ENCODE results near the gene PPP2R5B.
A peak's percentile ranks its signal among the peaks of the same experiment; 100 is the strongest.

The PPP2R5B gene

DNA sequence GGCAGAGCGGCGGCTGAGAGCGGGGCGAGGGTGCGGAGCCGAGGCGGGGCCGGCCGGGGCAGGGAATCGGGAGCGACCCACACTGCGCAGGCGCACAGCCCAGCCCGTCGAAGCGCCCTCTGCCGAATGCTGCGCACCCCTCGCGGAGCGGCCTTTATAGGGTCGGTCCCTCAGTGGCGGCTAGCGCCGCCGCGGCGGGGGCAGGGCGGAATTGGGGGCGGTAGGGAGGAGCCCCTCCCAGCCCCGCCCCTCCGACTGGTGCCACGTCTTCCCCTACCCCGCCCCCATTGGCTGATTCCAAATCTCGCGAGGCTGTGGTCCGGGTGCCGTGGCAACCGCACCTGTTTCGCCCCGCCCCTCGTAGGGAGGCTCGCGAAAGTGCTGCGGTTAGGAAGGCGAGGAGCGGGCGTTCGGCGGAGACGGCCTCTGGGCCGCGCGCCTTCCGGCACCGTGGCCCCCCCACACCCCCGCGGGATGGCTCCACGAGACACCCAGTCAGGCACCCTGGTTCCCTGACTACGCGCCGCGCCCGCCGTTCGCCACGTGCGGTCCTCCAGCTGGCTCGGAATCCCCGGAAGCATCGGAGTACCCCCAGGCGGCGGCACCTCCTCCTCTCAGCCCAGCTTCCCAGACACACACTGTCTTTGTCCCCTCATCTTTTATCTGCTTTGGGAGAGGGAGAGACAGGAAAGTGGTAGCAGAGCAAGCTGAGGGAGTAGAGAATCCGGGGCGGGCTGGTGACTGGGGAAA lies 45.8 kb upstream of the PPP2R5B start, which contains the start of gene EHD1:
EHD1 (minus strand) TSS at position 128 of the 750 bp plus-strand sequence. CDS start 157 bp downstream, outside the sequence.
- TF ChIP-seq, protein P1, sequence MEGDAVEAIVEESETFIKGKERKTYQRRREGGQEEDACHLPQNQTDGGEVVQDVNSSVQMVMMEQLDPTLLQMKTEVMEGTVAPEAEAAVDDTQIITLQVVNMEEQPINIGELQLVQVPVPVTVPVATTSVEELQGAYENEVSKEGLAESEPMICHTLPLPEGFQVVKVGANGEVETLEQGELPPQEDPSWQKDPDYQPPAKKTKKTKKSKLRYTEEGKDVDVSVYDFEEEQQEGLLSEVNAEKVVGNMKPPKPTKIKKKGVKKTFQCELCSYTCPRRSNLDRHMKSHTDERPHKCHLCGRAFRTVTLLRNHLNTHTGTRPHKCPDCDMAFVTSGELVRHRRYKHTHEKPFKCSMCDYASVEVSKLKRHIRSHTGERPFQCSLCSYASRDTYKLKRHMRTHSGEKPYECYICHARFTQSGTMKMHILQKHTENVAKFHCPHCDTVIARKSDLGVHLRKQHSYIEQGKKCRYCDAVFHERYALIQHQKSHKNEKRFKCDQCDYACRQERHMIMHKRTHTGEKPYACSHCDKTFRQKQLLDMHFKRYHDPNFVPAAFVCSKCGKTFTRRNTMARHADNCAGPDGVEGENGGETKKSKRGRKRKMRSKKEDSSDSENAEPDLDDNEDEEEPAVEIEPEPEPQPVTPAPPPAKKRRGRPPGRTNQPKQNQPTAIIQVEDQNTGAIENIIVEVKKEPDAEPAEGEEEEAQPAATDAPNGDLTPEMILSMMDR (conservative IDR thresholded peaks at IDR 0.05; ENCODE audit: low read depth, low read length), result peak; percentile 60
- DNase-seq (ENCODE audit: low read depth), result peak; percentile 98
- peak within 1 kb of the TSS; percentile 95 for H3K4me3 ChIP-seq (ENCODE audit: low read depth, low read length)

DNA sequence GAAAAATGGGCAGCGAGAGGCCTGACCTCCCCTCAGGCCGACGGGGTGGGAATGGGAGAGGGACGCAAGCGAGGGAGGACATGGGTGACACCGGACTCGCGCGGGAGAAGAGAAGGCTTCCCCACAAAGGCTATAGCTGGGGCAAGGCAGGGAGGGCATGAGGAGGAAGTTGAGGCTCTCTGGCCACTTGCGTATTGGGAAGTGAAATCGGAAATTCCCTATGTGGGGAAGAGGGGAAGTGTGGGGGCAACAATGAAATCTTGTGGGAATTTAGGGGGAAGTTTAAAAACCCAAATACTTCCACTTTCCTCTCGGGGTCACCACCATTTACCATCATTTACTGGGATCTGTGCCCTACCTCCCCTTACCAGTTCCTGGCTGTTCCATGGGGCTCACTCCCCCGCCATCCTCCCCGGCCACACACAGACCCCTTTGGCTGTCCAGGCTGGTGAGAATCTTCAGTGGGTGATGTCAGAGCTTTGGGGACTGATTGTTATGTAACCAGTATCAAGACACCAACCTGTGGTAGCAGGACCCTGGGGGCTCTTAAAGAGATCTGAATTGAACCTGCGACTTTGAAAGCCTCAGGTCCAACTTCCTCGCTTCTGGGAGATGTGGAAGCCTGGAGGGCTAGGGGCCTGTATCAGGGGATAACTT lies 45.1 kb upstream of the PPP2R5B start:
- TF ChIP-seq, protein P1 (conservative IDR thresholded peaks at IDR 0.05; ENCODE audit: low read depth, low read length), result no peak
- H3K4me3 ChIP-seq (ENCODE audit: low read depth, low read length), result peak overlapping the region; percentile 80
- no peak for DNase-seq (ENCODE audit: low read depth)

DNA sequence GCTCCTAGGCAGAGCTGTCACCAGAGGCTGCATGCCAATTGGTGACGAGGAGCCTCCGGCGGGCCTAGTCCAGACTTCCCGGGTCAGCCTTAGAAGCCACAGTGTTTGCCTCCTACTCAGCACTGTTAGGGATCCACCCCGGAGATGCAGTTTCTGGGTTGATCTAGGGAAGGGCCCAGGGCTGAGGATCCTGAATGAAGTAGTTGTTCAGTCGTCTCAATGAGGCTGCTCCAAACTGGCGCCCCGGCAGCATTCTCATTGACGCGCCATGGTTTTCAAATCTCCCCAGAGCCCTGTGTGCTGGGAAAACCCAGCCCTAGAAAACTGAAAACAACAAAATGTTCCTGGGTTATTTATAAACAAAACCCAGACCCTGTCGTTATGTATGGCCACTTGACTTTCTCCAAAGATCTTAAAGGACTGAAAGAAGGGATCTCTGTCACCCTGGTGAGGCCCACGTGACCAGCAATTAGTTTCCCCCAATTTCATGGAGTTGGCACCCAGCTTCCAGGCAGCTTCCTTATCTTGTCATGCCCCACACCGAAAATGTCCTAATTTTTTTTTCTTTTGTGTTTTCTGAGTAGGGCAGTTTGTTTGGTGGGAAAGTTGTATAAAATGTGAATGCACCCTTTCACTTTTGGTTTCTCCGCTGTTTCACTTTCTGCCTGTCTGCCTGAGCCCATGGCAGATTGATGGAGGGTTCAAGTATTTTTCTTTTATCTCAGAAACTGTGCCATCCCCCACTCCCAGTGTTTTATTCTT lies 44.1 kb upstream of the PPP2R5B start:
- no peak for DNase-seq (ENCODE audit: low read depth)
- TF ChIP-seq, protein P1 (conservative IDR thresholded peaks at IDR 0.05; ENCODE audit: low read depth, low read length), result no peak
- no peak overlapping the region for H3K4me3 ChIP-seq (ENCODE audit: low read depth, low read length)

DNA sequence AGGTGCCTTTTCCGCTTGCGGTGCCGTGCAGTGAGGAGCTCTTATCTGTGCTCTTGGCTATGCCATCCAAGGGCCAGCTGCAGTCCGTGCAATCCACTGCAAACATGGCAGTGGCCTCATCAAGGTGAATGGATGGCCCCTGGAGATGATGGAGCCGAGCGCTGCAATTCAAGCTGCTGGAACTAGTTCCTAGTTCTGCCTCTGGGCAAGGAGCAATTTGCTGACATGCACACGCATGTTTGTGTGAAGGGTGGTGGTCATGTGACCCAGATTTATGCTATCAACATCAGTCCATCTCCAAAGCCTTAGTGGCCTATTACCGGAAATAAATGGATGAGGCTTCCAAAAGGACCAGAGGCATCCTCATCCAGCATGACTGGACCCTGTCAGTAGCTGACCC lies 43.0 kb upstream of the PPP2R5B start:
- DNase-seq (ENCODE audit: low read depth), result no peak
- H3K4me3 ChIP-seq (ENCODE audit: low read depth, low read length), result no peak overlapping the region
- TF ChIP-seq, protein P1 (conservative IDR thresholded peaks at IDR 0.05; ENCODE audit: low read depth, low read length), result no peak

DNA sequence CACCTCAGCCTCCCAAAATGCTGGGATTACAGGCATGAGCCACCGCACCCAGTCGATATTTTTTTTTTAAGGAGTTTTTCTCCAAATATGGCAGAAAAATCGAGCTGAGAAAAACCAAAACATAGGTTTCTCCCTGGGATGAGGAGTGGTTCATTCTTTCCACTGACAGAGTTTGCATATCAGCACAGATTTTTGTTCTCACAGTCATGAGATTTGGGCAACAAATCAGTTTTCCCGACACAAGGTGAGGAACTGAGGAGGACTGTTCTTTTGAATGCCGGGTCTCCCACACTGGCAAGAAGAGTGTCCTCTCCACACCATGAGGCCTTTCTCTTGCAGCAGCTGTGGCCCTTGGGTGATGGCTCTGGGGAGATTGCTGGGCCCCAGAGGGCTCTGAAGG lies 42.2 kb upstream of the PPP2R5B start:
- no peak overlapping the region for H3K4me3 ChIP-seq (ENCODE audit: low read depth, low read length)
- no peak for DNase-seq (ENCODE audit: low read depth)
- TF ChIP-seq, protein P1 (conservative IDR thresholded peaks at IDR 0.05; ENCODE audit: low read depth, low read length), result no peak

DNA sequence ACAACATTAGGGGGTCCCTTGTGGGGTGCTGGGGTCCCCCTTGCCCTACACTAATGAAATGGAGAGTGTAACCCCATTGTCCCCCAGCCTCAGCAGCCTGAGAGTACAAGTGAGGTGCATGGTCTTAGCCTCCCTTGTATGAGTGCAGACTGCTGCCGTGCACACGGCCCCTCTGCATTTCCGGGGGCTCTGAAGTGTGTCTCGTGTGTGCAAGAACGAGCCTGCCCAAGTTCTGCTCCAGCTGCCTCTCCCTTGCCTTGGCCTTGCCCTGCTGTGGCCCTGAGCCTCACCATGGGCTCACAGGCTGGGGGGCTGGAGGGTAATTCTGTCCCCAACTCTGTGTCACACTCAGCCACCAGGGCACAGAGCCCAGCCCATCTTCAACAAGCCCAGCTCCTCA lies 40.9 kb upstream of the PPP2R5B start:
- TF ChIP-seq, protein P1 (conservative IDR thresholded peaks at IDR 0.05; ENCODE audit: low read depth, low read length), result no peak
- DNase-seq (ENCODE audit: low read depth), result no peak
- no peak overlapping the region for H3K4me3 ChIP-seq (ENCODE audit: low read depth, low read length)

All from choroid plexus epithelial cell (primary cell).